OCI-LY7 (cell line): ENCODE results near the gene TBX6. TPM values are rescaled to one million over a fixed set of nuclear protein-coding genes. Genes with fewer than 3 reads are reported as not detected.

Experiments used
- BruUV-seq: library from RNA; stranded (reverse); fragments of 400-500 nt; replicated peaks from 2 replicates; lab custom pipeline; 2021; lab: Mats Ljungman, UMichigan
- CTCF ChIA-PET: fragments of 300-600 bp; sonication (Branson Sonifier 250); formaldehyde crosslinking; loops from one replicate; lab custom pipeline; 2022; ENCODE audit warnings: antibody characterized with exemption; ENCODE audit not compliant: unreplicated experiment; lab: Charles Lee
- POLR2A ChIA-PET: fragments of 300-600 bp; sonication (Branson Sonifier 250); formaldehyde crosslinking; loops from one replicate; lab custom pipeline; 2022; ENCODE audit warnings: antibody characterized with exemption; lab: Charles Lee
- DNase-seq: peaks from one replicate; pipeline ENCODE4 v3.0.0-alpha.2; 2015; ENCODE audit warnings: low spot score
- H2AFZ ChIP-seq: fragments of 200-600 bp; sonication (generic), shearing (Covaris generic); 2 replicates; pipeline ENCODE4 v1.6.1; 2014; ENCODE audit warnings: mild to moderate bottlenecking, antibody characterized with exemption, low read length, moderate library complexity
- H3K27ac ChIP-seq: fragments of 200-600 bp; sonication (generic); 2 replicates; pipeline ENCODE4 v1.5.1; 2014; ENCODE audit warnings: mixed run types, low read depth, mild to moderate bottlenecking, moderate library complexity, low read length, inconsistent platforms; ENCODE audit not compliant: poor library complexity, severe bottlenecking
- H3K36me3 ChIP-seq: fragments of 200-600 bp; sonication (generic); 2 replicates; pipeline ENCODE4 v1.6.1; 2014; ENCODE audit warnings: mild to moderate bottlenecking, antibody characterized with exemption, low read length, moderate library complexity, mixed read lengths; ENCODE audit not compliant: insufficient read depth
- H3K4me1 ChIP-seq: fragments of 200-600 bp; sonication (generic); 2 replicates; pipeline ENCODE4 v1.5.1; 2014; ENCODE audit warnings: mild to moderate bottlenecking, low read length; ENCODE audit not compliant: insufficient read depth, poor library complexity, severe bottlenecking
- H3K4me2 ChIP-seq: fragments of 200-600 bp; sonication (generic); 2 replicates; pipeline ENCODE4 v1.6.1; 2014; ENCODE audit warnings: mild to moderate bottlenecking, low read length
- H3K4me3 ChIP-seq: fragments of 200-600 bp; sonication (generic); 2 replicates; pipeline ENCODE4 v1.5.1; 2014; ENCODE audit warnings: mild to moderate bottlenecking, low read depth, low read length; ENCODE audit not compliant: poor library complexity, severe bottlenecking
- H3K79me2 ChIP-seq: fragments of 200-600 bp; sonication (generic); 2 replicates; pipeline ENCODE4 v1.6.1; 2016; ENCODE audit warnings: low read depth, mild to moderate bottlenecking, low read length, moderate library complexity, mixed read lengths; ENCODE audit not compliant: insufficient read depth
- H3K9me2 ChIP-seq: fragments of 200-600 bp; sonication (generic); 2 replicates; pipeline ENCODE4 v1.6.1; 2016; ENCODE audit warnings: mild to moderate bottlenecking, low read length, mixed read lengths; ENCODE audit not compliant: insufficient read depth
- H3K9me3 ChIP-seq: fragments of 200-600 bp; sonication (generic); 2 replicates; pipeline ENCODE4 v1.6.1; 2014; ENCODE audit warnings: mild to moderate bottlenecking, mixed run types, low read length, mixed read lengths
- H4K20me1 ChIP-seq: fragments of 200-600 bp; sonication (generic); 2 replicates; pipeline ENCODE4 v1.6.1; 2014; ENCODE audit warnings: mild to moderate bottlenecking, antibody characterized with exemption, low read length, moderate library complexity, mixed read lengths; ENCODE audit not compliant: insufficient read depth
- EZH2phosphoT487 ChIP-seq: fragments of 200-600 bp; sonication (generic); IDR thresholded peaks from 2 replicates; pipeline ENCODE4 v1.6.1; 2018; ENCODE audit warnings: low read depth, borderline replicate concordance, mild to moderate bottlenecking, mixed run types, antibody characterized with exemption, low read length, moderate library complexity, mixed read lengths
- intact Hi-C: fragments of 100-400 bp; cut with micrococcal nuclease; formaldehyde crosslinking; loops from one replicate; pipeline ENCODE4 v1.10.0; 2022; ENCODE audit not compliant: unreplicated experiment
- total RNA-seq, 2 experiments: library from RNA; depleted of rRNA in 1 of 2; stranded (reverse); fragments of >200 nt in 1 of 2; shearing (Covaris generic) in 1 of 2; gene quantifications; 2 replicates each; pipeline ENCODE4 v1.2.3, GENCODE V29; 2014 to 2022
- TF ChIP-seq, protein P1 (sequence below): fragments of 200-600 bp; sonication (generic); conservative IDR thresholded peaks from 2 replicates; pipeline ENCODE4 v1.5.1; 2014; ENCODE audit warnings: mild to moderate bottlenecking, antibody characterized with exemption, low read length, moderate library complexity, mixed read lengths

TBX6 gene
- total RNA-seq, 2 experiments from 2014 or later, result 1.4 to 3.7 TPM

DNA sequence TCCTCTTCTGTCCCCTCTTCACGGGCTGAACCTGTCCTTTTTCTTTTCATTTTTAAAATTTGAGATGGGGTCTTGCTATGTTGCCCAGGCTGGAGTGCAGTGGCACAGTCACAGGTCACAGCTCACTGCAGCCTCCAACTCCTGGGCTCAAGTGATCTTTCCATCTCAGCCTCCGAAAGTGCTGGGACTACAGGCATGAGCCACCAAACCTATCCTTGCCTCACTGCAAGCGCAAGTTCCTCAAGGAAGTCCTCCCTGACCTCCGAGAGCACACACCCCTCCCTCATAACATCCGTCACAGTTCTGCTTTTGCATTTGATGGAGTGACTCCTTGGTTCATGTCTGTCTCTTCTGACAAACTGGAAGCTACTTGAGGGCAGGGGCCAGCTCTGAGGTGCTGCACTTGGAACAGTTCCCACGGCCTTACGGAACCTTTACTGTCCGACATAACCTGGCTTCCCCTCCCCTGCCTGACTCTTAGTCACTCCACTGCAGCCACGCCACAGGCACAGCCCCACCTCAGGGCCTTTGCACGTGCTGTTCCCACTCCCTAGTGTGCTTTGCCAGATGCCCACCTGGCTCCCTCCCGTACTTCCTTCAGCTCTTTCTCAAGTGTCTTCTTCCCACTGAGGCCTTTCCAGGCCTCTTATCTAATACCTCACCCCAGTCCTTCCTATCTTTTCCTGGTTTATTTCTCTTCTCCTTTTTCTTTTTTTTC lies 4.4 kb downstream of the TBX6 start:
- ChIA-PET POLR2A (interaction anchor here (0.7 kb wide), 1 partner anchor 973 kb away, joined by 8 read pairs; no protein-coding TSS in a partner anchor), CTCF (no interaction called here)

DNA sequence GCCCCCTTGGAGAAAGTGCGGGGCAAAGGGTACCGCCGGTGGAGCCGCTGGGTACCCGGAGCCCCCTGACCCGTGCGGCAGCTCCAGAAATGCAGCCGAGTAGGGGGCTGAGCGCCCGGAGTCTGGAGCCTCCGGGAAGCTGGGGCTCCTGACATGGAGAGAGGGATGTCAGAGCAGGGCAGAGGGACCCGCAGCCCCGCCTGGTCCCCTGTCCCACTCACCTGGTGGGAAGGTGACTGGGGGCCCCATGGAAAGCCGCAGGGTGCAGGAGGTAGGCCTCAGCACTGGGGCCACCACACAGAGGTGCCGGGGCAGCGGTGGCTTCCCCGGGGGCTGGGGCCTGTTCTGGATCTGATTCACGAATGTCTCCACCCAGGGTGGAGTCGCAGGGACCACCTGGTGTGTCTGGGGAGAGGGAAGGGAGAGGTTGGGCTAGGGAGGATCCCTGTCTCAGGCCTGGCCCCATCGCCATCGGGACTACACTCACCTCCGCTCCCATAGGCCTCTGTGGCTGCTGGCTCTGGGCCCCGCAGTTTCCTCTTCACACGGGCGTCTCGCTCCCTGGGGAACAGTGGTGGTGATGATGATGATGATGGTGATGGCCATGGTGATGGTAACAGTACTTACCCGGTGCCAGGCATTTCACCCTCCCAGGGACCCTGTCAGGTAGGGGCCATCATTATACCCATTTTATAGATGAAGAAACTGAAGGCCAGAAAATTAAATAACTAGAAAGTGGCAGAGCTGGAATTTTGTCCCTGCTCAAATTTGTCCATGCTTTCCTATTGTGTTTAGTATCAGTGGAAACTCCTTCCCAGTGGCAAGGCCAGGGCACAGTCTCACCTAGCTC lies 5.2 kb downstream of the TBX6 start:
- ChIA-PET CTCF (no interaction called here), POLR2A (interaction anchor here (0.5 kb wide), 1 partner anchor 182 kb away, joined by 6 read pairs; no protein-coding TSS in a partner anchor)
- no peaks in the 10 kb centered on the region for H3K9me2 ChIP-seq
- peaks cover 5% of the 10 kb centered on the region for H3K4me1 ChIP-seq
- BruUV-seq, result no TSS peak
- H3K36me3 ChIP-seq, result peaks cover 55% of the 10 kb centered on the region
- H3K27ac ChIP-seq, result no peak overlapping the region
- intact Hi-C loops, result no loop called here
- no peaks in the 10 kb centered on the region for H3K9me3 ChIP-seq
- no peaks in the 10 kb centered on the region for H4K20me1 ChIP-seq
- no peak overlapping the region for H3K4me2 ChIP-seq
- no peaks in the 10 kb centered on the region for H3K79me2 ChIP-seq
- no peak for DNase-seq
- no peak overlapping the region for H2AFZ ChIP-seq
- H3K4me3 ChIP-seq, result no peak overlapping the region
- no peak for TF ChIP-seq EZH2phosphoT487
- TF ChIP-seq, protein P1, sequence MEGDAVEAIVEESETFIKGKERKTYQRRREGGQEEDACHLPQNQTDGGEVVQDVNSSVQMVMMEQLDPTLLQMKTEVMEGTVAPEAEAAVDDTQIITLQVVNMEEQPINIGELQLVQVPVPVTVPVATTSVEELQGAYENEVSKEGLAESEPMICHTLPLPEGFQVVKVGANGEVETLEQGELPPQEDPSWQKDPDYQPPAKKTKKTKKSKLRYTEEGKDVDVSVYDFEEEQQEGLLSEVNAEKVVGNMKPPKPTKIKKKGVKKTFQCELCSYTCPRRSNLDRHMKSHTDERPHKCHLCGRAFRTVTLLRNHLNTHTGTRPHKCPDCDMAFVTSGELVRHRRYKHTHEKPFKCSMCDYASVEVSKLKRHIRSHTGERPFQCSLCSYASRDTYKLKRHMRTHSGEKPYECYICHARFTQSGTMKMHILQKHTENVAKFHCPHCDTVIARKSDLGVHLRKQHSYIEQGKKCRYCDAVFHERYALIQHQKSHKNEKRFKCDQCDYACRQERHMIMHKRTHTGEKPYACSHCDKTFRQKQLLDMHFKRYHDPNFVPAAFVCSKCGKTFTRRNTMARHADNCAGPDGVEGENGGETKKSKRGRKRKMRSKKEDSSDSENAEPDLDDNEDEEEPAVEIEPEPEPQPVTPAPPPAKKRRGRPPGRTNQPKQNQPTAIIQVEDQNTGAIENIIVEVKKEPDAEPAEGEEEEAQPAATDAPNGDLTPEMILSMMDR, result no peak

More for the DNA sequence above, 4.4 kb downstream of the TBX6 start:
- Histone ChIP-seq H3K79me2 (no peaks in the 10 kb centered on the region), H3K9me2 (no peaks in the 10 kb centered on the region), H3K9me3 (no peaks in the 10 kb centered on the region), H3K36me3 (peaks cover 50% of the 10 kb centered on the region), H3K4me2 (no peak overlapping the region), H2AFZ (no peak overlapping the region), H4K20me1 (no peaks in the 10 kb centered on the region), H3K4me1 (peaks cover 10% of the 10 kb centered on the region), H3K27ac (no peak overlapping the region), H3K4me3 (no peak overlapping the region)
- BruUV-seq, result no TSS peak
- no peak for DNase-seq
- intact Hi-C loops, result no loop called here
- no peak for TF ChIP-seq EZH2phosphoT487
- TF ChIP-seq, protein P1, result no peak
